Measurements from ENCODE around the gene THAP10.

DNA sequence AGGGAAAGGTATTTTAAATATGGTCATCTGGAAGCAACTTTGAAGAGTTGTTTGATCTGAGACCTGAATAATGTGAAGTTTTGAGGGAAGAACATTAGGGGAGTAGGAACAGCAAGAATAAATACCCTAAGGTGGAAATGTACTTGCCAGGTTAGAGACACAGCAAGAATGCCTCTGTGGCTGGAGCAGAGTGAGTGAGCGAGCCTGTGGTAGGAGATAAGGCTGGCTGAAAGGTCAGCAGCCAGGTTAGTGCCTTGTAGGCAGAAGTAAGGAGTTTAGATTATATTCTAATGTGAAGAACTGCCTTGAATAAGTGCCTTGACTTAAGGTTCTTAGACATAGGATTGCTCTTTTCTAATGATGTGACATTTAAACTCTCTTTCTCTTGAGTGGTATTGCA, 18.7 kb upstream of the THAP10 start:
- TF ChIP-seq CTCF (conservative IDR thresholded peaks at IDR 0.05; ENCODE audit: low read depth, low read length): no peak
- TF ChIP-seq EZH2 (IDR thresholded peaks at IDR 0.05; ENCODE audit: borderline replicate concordance, low read depth, low read length, poor library complexity, severe bottlenecking): no peak

All from A673 (cell line).